NK-92 treated with Interleukin-12 subunit alpha and Interleukin-12 subunit beta, amount 100 ng/mL, for 24 hours (cell line): ENCODE results near the gene IKZF5.
A peak's percentile ranks its signal among the peaks of the same experiment; 100 is the strongest.

Experiments
- DNase-seq: peaks from one replicate; lab custom pipeline; 2025; lab: John Stamatoyannopoulos, UW

The IKZF5 gene

GRCh38 chr10:123008355-123009104 is at the start of gene IKZF5, which contains the start of gene ACADSB:
Gene IKZF5 (minus strand): TSS chr10:123008795. CDS start chr10:122998625, 10,170 bp downstream.
Gene ACADSB (plus strand): TSS chr10:123009006. CDS start chr10:123009030, 24 bp downstream.
- DNase-seq = peak; percentile 90

GRCh38 chr10:123057968-123058367 is 49.4 kb upstream of the IKZF5 start:
- DNase-seq = no peak

GRCh38 chr10:123045961-123046731 is 37.6 kb upstream of the IKZF5 start:
- no peak for DNase-seq

GRCh38 chr10:123044391-123044790 is 35.8 kb upstream of the IKZF5 start:
- DNase-seq = no peak

- DNase-seq = peak; percentile 9
These were observed 34.9 kb upstream of the IKZF5 start for GRCh38 chr10:123043409-123043925.

GRCh38 chr10:123042708-123043408 is 34.3 kb upstream of the IKZF5 start:
- DNase-seq = no peak

- no peak for DNase-seq
These were observed 31.0 kb upstream of the IKZF5 start for GRCh38 chr10:123039632-123039930.

GRCh38 chr10:123038782-123039631 is 30.4 kb upstream of the IKZF5 start:
- DNase-seq = no peak

GRCh38 chr10:123035467-123036086 is 27.0 kb upstream of the IKZF5 start:
- DNase-seq = no peak

GRCh38 chr10:123034332-123034731 is 25.7 kb upstream of the IKZF5 start:
- no peak for DNase-seq

GRCh38 chr10:123031124-123031523 is 22.5 kb upstream of the IKZF5 start:
- DNase-seq = no peak

- DNase-seq = no peak
These were observed 19.3 kb upstream of the IKZF5 start for GRCh38 chr10:123027861-123028260.

- DNase-seq = no peak
These were observed 17.7 kb upstream of the IKZF5 start for GRCh38 chr10:123026302-123026701.

- no peak for DNase-seq
These were observed 15.9 kb upstream of the IKZF5 start for GRCh38 chr10:123024540-123024939.

GRCh38 chr10:123021517-123021916 is 12.9 kb upstream of the IKZF5 start:
- DNase-seq = no peak

GRCh38 chr10:123019941-123020703 is 11.5 kb upstream of the IKZF5 start:
- no peak for DNase-seq

GRCh38 chr10:123019264-123019663 is 10.7 kb upstream of the IKZF5 start:
- DNase-seq = no peak

- no peak for DNase-seq
These were observed 9.9 kb upstream of the IKZF5 start for GRCh38 chr10:123018531-123018930.

GRCh38 chr10:123017421-123018165 is 9.0 kb upstream of the IKZF5 start:
- DNase-seq = no peak

GRCh38 chr10:123016228-123016627 is 7.6 kb upstream of the IKZF5 start:
- DNase-seq = no peak
